Measurements from ENCODE around the gene EFNA5.

The EFNA5 gene

DNA sequence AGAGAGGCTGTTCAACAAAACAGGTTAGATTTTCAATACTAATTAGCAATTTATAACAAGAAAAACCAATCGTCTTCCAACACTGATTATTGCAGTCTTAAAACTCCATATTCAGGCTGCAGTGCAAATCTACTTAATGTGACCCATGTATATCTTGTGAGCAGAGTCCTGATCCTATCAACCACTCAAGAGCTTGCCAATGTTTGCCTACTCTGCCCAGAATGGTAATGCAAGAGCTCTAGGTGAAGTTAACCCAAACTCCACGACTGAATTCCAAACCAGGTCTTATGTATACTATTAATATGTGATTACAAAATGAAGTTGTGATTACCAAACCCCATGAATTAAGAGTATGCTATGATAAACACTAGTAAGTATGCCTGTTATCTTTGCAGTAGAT is 17.1 kb downstream of the EFNA5 start:
- DNase-seq (ENCODE audit: low read depth, low spot score), result no peak
- H3K4me3 ChIP-seq (ENCODE audit: low read length), result no peak overlapping the region

GRCh38 chr5:107652839-107653607 is 17.7 kb downstream of the EFNA5 start:
- no peak overlapping the region for H3K4me3 ChIP-seq (ENCODE audit: low read length)
- no peak for DNase-seq (ENCODE audit: low read depth, low spot score)

DNA sequence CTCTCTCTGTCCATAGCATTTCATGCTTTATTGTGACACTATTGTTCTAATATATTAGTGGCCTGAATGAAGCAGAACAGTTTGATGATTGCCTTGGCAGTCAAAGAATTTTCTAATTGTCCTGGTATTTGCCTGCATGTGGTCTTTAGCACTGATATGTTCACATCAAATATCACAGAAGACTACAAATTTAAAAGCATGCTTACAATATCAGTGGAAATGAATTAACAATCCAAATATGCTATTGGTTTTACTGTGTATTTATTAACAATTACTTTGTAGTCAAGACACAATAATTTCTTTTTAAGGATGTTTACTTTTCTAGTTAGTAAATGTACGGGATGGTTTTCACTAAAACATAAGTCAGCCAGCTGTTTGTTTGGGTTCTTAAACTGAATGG is 18.3 kb downstream of the EFNA5 start:
- DNase-seq (ENCODE audit: low read depth, low spot score), result no peak
- no peak overlapping the region for H3K4me3 ChIP-seq (ENCODE audit: low read length)

- no peak overlapping the region for H3K4me3 ChIP-seq (ENCODE audit: low read length)
- DNase-seq (ENCODE audit: low read depth, low spot score), result no peak
These were observed 19.4 kb downstream of the EFNA5 start for GRCh38 chr5:107651325-107651724.

DNA sequence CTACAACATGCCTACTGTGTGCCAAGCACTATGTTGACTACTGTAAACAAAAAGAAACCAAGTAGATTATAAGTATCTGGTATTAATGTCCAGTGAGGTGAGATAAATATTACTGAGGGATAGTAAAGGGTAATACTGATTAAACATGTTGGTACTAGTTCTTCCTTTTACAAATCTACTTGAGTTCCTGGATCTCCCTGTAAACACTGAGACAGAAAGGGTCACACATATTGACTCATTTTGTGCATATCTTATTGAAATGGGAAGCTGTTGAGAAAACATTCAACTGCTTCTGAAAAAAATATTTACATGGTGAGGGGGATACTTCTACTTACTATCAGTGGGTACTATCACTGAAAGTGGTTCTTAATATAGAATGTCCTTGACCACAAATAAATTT is 24.3 kb downstream of the EFNA5 start:
- no peak overlapping the region for H3K4me3 ChIP-seq (ENCODE audit: low read length)
- DNase-seq (ENCODE audit: low read depth, low spot score), result no peak

DNA sequence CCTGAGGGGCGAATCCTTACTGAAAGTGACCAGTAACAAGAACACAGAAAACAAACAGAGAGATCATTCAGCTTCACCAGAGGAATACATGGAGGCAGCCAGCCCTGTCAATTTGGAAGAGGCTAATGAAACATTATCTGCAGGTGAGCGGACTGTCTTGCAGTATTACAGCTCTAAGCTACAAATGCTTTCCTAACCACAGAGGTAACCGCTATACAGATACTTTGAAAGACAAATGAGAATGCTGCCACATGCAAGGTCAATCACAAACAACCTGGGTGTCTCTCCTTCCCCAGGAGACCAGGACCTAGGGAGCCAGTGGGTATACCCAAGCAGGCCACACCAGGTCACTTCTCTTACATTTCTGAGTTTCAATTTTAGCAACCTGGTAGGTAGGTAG is 30.2 kb downstream of the EFNA5 start:
- DNase-seq (ENCODE audit: low read depth, low spot score), result no peak
- no peak overlapping the region for H3K4me3 ChIP-seq (ENCODE audit: low read length)

GRCh38 chr5:107639990-107640389 is 30.7 kb downstream of the EFNA5 start:
- DNase-seq (ENCODE audit: low read depth, low spot score), result no peak
- H3K4me3 ChIP-seq (ENCODE audit: low read length), result no peak overlapping the region

- no peak overlapping the region for H3K4me3 ChIP-seq (ENCODE audit: low read length)
- DNase-seq (ENCODE audit: low read depth, low spot score), result no peak
These were observed 34.2 kb downstream of the EFNA5 start for GRCh38 chr5:107636555-107636954.

DNA sequence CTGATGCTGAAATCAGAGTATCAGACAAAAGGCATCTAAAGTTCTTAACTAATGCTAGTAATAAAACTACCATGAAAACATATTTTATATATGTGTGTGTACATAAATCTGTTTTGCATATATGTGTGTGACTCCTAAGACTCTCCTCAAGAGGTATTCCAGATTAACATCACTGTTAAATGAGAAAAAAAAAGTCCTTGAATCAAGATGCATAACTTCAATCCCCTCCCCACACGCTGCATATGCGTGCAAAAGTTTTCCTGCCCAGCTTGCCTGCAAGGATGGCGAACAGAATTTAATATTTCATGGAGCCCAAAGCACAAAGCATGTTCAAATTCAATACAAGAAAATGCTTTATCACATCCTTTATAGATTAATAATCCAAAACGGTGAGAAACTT is 34.7 kb downstream of the EFNA5 start:
- no peak for DNase-seq (ENCODE audit: low read depth, low spot score)

DNA sequence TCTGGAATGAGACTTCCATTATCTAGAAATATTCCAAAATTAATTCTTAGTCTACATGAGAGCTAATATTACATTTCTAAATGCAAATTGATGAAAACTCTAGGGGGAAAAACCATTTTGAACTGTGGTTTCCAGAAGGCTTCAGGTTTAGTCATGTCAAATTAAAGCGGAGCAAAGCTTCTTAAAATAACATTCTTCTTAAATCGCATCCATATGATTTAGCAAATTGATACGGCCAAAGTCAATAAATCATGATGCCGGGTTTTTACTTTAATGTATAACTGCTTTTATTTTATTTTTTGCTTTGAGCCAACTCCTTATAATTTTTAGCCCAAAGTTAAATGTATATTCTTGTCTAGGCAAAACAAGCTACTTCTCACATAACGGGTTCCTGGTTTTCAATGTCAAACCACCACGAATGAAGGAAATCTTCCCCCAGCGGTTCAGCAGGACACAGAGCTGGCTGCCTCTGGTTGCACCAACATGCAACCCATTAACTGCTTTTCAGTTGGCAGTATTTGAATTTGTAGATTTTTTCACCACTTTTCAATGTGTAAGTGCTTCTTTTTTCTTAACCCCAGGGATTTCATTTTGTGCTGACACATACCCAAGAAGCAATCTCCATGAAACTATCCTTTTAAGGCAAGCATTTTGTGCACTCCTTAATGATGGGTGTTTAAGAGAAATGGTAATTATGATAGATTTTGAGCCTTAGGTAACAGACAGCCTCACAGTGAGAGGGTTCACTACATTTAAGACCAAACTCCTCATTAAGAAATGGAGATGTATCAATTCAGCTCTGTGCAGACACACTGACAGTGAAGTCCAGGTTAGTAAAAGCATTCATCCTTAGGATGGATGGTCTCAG is 35.5 kb downstream of the EFNA5 start:
- H3K4me3 ChIP-seq (ENCODE audit: low read length), result no peak overlapping the region
- no peak for DNase-seq (ENCODE audit: low read depth, low spot score)

More for the DNA sequence above, 34.7 kb downstream of the EFNA5 start:
- no peak overlapping the region for H3K4me3 ChIP-seq (ENCODE audit: low read length)

DNA sequence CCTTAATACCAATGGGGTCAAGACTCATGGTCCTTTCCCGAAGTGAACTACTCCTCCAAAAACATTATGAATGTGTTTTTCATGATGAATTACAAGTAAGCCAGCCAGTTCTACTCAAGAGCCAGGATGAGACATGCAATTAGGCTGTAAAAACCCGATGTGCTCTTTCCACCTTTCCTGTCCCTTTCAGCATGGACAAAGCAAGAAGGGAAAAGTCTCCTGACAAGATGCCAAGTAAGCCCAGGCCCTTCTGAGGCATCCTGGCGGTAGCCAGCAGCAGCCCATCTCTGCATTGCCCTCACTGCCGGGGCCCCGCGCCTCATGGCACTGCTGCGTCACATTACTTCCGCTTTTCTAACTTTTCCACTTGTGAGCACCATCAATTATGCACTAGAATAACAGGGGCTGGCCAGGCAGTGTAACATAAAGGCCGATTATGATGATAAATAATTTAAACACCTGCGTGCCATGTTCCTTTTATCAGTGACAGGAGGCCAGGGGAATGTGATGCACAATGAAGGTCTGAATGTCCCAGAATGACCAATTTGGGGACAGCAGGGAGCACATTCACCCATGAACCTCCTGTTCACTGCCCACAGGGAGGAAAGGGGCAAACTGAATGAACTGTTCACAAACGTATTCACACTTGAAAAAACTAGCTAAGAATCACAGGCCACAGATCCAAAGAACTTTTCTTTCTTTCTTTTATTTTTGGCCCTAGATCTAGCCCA is 37.4 kb downstream of the EFNA5 start:
- H3K4me3 ChIP-seq (ENCODE audit: low read length), result no peak overlapping the region
- no peak for DNase-seq (ENCODE audit: low read depth, low spot score)

DNA sequence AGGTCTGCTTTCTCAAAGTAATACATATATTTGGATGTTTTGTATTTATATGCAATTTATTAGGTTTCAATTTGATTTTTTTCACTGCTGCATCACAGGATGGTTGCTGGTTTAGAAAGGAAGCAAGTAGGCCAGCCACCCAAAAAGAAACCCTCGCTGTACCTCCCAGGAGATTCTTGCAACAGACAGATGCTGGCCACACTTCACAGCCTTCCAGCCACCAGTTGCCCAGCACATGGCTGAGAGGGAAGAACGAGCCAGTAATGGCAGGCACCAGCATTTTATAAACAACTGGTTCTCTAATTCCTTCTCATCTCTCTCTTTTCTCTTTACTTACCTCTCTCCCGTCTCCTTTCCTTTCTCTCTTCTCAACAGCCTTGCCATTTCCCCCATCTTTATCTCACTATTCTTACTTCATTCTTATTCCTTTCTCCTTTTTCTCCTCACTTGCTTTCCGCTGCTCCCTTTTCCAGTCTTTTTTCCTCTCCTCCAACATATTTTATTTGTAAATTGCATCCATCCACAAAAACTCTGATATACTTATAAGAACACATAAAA is 38.9 kb downstream of the EFNA5 start:
- H3K4me3 ChIP-seq (ENCODE audit: low read length), result no peak overlapping the region
- DNase-seq (ENCODE audit: low read depth, low spot score), result no peak

DNA sequence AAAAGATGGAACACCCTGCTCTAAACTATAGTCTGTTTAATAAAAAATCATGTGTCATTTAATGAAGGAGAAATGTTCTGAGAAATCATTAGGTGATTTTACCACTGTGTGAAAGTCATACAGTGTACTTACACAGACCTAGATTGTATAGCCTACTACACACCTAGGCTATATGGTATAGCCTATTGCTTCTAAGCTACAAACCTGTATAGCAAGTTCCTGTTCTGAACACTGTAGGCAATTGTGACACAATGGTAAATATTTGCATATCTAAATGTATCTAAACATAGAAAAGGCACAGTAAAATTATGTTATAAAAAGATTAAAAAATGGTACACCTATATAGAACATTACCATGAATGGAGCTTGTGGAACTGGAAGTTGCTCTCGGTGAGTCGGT is 40.6 kb downstream of the EFNA5 start:
- H3K4me3 ChIP-seq (ENCODE audit: low read length), result no peak overlapping the region
- no peak for DNase-seq (ENCODE audit: low read depth, low spot score)

DNA sequence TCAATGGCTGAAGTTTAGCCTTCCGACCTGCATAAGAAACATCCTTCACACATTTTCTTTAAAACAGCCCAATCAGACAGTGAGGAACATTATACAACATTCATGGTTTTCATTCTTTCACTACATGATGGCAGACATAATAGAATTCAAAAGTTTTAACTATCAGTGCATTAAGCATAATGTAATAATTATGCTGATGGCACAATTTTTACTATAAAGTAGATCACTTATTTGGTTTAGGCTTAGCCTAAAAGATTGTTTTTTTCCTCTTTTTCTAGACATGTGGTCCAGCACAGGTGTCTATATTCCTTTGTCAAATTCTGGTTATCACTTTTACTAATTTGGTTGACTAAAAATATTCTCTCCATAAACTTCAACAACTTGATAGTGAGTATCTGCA is 46.5 kb downstream of the EFNA5 start:
- no peak overlapping the region for H3K4me3 ChIP-seq (ENCODE audit: low read length)
- no peak for DNase-seq (ENCODE audit: low read depth, low spot score)

DNA sequence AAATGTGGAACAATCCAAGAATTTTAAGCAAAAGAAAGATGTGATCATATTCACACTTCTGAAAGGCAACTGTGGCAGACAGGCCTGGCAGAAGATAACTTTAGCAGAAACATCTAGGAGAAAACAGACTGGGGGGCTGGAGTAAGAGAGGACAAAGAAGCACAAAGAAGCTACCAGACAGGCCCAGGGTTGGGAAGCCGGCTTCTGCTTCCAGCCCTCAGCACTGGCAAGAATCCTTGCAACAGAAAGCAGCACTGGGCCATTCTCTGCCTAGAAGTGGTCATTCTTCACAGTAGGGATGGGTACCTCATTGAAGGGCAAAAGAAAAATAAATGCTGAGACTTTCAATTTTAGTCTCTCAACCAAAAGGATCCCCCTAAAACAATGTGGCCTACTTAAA is 49.6 kb downstream of the EFNA5 start:
- no peak for DNase-seq (ENCODE audit: low read depth, low spot score)
- H3K4me3 ChIP-seq (ENCODE audit: low read length), result no peak overlapping the region

GRCh38 chr5:107619781-107620180 is 51.0 kb downstream of the EFNA5 start:
- H3K4me3 ChIP-seq (ENCODE audit: low read length), result no peak overlapping the region
- DNase-seq (ENCODE audit: low read depth, low spot score), result no peak

GRCh38 chr5:107618242-107618641 is 52.5 kb downstream of the EFNA5 start:
- H3K4me3 ChIP-seq (ENCODE audit: low read length), result no peak overlapping the region
- DNase-seq (ENCODE audit: low read depth, low spot score), result no peak

GRCh38 chr5:107617052-107617451 is 53.7 kb downstream of the EFNA5 start:
- no peak overlapping the region for H3K4me3 ChIP-seq (ENCODE audit: low read length)
- DNase-seq (ENCODE audit: low read depth, low spot score), result no peak

GRCh38 chr5:107616213-107616612 is 54.5 kb downstream of the EFNA5 start:
- H3K4me3 ChIP-seq (ENCODE audit: low read length), result no peak overlapping the region
- DNase-seq (ENCODE audit: low read depth, low spot score), result no peak

All from Jurkat, Clone E6-1 (cell line).